Measurements from ENCODE around the gene LY6G5B. TPM values are rescaled to one million over a fixed set of nuclear protein-coding genes. Genes with fewer than 3 reads are reported as not detected.

LY6G5B gene
- total RNA-seq, 2 donors from 2014 or later: 0.67 to 1.8 TPM

- no peak for DNase-seq (ENCODE audit: low spot score)
- Histone ChIP-seq H3K9me3 (no peaks in the 10 kb centered on the region), H3K4me3 (peak overlapping the region in 1 of 2 donors; percentile 83), H3K4me1 (peaks cover 0 to 58% of the 10 kb centered on the region in 2 donors), H3K36me3 (peaks cover 21% of the 10 kb centered on the region), H3K27me3 (no peaks in the 10 kb centered on the region), H3K27ac (peak overlapping the region; percentile 81 to 89)
- no peak for TF ChIP-seq CTCF (IDR thresholded peaks at IDR 0.05)
These were observed 8.3 kb upstream of the LY6G5B start for GRCh38 chr6:31661262-31662123.

- H3K9me3 ChIP-seq: no peaks in the 10 kb centered on the region
- H3K27ac ChIP-seq: no peak overlapping the region
- peaks cover 26% of the 10 kb centered on the region for H3K36me3 ChIP-seq
- no peaks in the 10 kb centered on the region for H3K27me3 ChIP-seq
- peaks cover 0 to 65% of the 10 kb centered on the region in 2 donors for H3K4me1 ChIP-seq
- no peak for TF ChIP-seq CTCF (IDR thresholded peaks at IDR 0.05)
- no peak for DNase-seq (ENCODE audit: low spot score)
- H3K4me3 ChIP-seq: no peak overlapping the region
These were observed 7.6 kb upstream of the LY6G5B start for GRCh38 chr6:31662124-31662723.

GRCh38 chr6:31663126-31663960, 6.4 kb upstream of the LY6G5B start:
- Histone ChIP-seq H3K4me3 (peak overlapping the region; percentile 84 to 92), H3K36me3 (peaks cover 24% of the 10 kb centered on the region), H3K27ac (peak overlapping the region; percentile 89 to 97), H3K27me3 (no peaks in the 10 kb centered on the region), H3K9me3 (no peaks in the 10 kb centered on the region), H3K4me1 (peaks cover 0 to 66% of the 10 kb centered on the region in 2 donors)
- TF ChIP-seq CTCF (IDR thresholded peaks at IDR 0.05): no peak
- no peak for DNase-seq (ENCODE audit: low spot score)

GRCh38 chr6:31663961-31664789, 5.6 kb upstream of the LY6G5B start:
- Histone ChIP-seq H3K36me3 (peaks cover 33% of the 10 kb centered on the region), H3K4me3 (peak overlapping the region; percentile 84 to 92), H3K27ac (peak overlapping the region; percentile 89 to 97), H3K4me1 (peaks cover 0 to 58% of the 10 kb centered on the region in 2 donors), H3K27me3 (no peaks in the 10 kb centered on the region), H3K9me3 (no peaks in the 10 kb centered on the region)
- no peak for TF ChIP-seq CTCF (IDR thresholded peaks at IDR 0.05)
- DNase-seq (ENCODE audit: low spot score): peak; percentile 80

Measured in right atrium auricular region (tissue), 2 donors.